ENCODE data around the gene GHR.

GRCh38 chr5:42668254-42668653, 245.0 kb downstream of the GHR start:
- TF ChIP-seq CTCF (conservative IDR thresholded peaks at IDR 0.05; ENCODE audit: low read depth, low read length) (no peak), EZH2 (IDR thresholded peaks at IDR 0.05; ENCODE audit: borderline replicate concordance, low read depth, low read length, poor library complexity, severe bottlenecking) (no peak)
